Glomerular visceral epithelial cell (primary cell): ENCODE measurements around the gene NTPCR.

Source experiments
- DNase-seq: peaks from one replicate; pipeline ENCODE4 v3.0.0-alpha.2; 2016; ENCODE audit errors: extremely low spot score

The NTPCR gene

GRCh38 chr1:232962761-232963745, 12.6 kb downstream of the NTPCR start:
- DNase-seq: no peak

- DNase-seq: no peak
These were observed 14.2 kb downstream of the NTPCR start for GRCh38 chr1:232964601-232965000.

GRCh38 chr1:232965124-232965911, 14.9 kb downstream of the NTPCR start:
- no peak for DNase-seq

GRCh38 chr1:232965912-232966217, 15.5 kb downstream of the NTPCR start:
- no peak for DNase-seq

- DNase-seq: no peak
These were observed 16.3 kb downstream of the NTPCR start for GRCh38 chr1:232966663-232967062.

- DNase-seq: no peak
These were observed 18.0 kb downstream of the NTPCR start for GRCh38 chr1:232968391-232968790.

- peak; percentile 75 for DNase-seq
These were observed 18.6 kb downstream of the NTPCR start for GRCh38 chr1:232968965-232969364.

GRCh38 chr1:232969799-232970198, 19.4 kb downstream of the NTPCR start:
- DNase-seq: no peak

- no peak for DNase-seq
These were observed 20.1 kb downstream of the NTPCR start for GRCh38 chr1:232970508-232970907.

- no peak for DNase-seq
These were observed 23.5 kb downstream of the NTPCR start for GRCh38 chr1:232973652-232974611.

GRCh38 chr1:232974971-232975370, 24.6 kb downstream of the NTPCR start:
- DNase-seq: no peak

- no peak for DNase-seq
These were observed 27.8 kb downstream of the NTPCR start for GRCh38 chr1:232978091-232978634.

GRCh38 chr1:232978815-232979214, 28.4 kb downstream of the NTPCR start:
- DNase-seq: no peak

GRCh38 chr1:232979558-232979957, 29.1 kb downstream of the NTPCR start:
- no peak for DNase-seq

GRCh38 chr1:232980355-232980978, 30.1 kb downstream of the NTPCR start:
- no peak for DNase-seq

GRCh38 chr1:232980986-232981560, 30.7 kb downstream of the NTPCR start:
- DNase-seq: no peak

- peak; percentile 68 for DNase-seq
These were observed 32.0 kb downstream of the NTPCR start for GRCh38 chr1:232982238-232982944.

GRCh38 chr1:232983375-232983774, 33.0 kb downstream of the NTPCR start:
- no peak for DNase-seq

GRCh38 chr1:232983817-232984567, 33.6 kb downstream of the NTPCR start:
- DNase-seq: no peak
